ENCODE data around the gene KIF16B.

- TF ChIP-seq CTCF (IDR thresholded peaks at IDR 0.05) (no peak), POLR2A (IDR thresholded peaks at IDR 0.05) (no peak)
Measured at GRCh38 chr20:16483024-16483423, 90.2 kb downstream of the KIF16B start.
